Nephron (organoid): Measurements from ENCODE around the gene DNAH9.

Experiments used
- H3K27ac Mint-ChIP-seq, 3 experiments: 2 replicates each; pipeline ENCODE4 v1.8.0; 2020; ENCODE audit warnings: mixed read lengths in 3 of 3, mild to moderate bottlenecking in 2 of 3, moderate library complexity in 1 of 3
- H3K27me3 Mint-ChIP-seq: 2 replicates; pipeline ENCODE4 v1.8.0; 2021; ENCODE audit warnings: low read depth, mild to moderate bottlenecking, moderate library complexity, mixed read lengths
- H3K36me3 Mint-ChIP-seq: 2 replicates; pipeline ENCODE4 v1.8.0; 2020; ENCODE audit warnings: low read depth, mixed read lengths
- H3K4me1 Mint-ChIP-seq: 2 replicates; pipeline ENCODE4 v1.8.0; 2020; ENCODE audit warnings: mixed read lengths
- H3K4me3 Mint-ChIP-seq, 3 experiments: 2 replicates each; pipeline ENCODE4 v1.8.0; 2020; ENCODE audit warnings: mild to moderate bottlenecking in 3 of 3, mixed read lengths in 3 of 3, moderate library complexity in 2 of 3
- H3K9me3 Mint-ChIP-seq: 2 replicates; pipeline ENCODE4 v1.8.0; 2020; ENCODE audit warnings: mixed read lengths
- TF ChIP-seq, protein P1 (sequence below), 3 experiments: fragments of 200-600 bp; sonication (generic); IDR thresholded peaks; one replicate each; pipeline ENCODE4 v1.5.0; 2021; ENCODE audit warnings: antibody characterized with exemption in 3 of 3; ENCODE audit not compliant: unreplicated experiment in 3 of 3

DNAH9 gene

DNA sequence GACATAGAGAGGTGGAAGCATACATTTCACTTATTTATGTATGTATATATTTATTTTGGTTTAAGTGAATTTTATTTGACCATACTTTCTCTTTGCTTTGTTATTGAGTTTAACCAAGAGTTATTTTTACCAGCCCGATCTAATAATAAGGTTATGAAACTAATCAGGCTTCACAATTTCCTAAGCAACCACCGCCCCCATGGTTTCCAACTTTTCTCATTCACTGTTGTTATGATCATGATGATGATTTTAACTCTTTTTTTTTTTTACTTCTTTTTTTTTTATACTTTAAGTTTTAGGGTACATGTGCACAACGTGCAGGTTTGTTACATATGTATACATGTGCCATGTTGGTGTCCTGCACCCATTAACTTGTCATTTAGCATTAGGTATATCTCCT lies 30.6 kb downstream of the DNAH9 start:
- H3K27me3 Mint-ChIP-seq = peaks cover 12% of the 10 kb centered on the region

DNA sequence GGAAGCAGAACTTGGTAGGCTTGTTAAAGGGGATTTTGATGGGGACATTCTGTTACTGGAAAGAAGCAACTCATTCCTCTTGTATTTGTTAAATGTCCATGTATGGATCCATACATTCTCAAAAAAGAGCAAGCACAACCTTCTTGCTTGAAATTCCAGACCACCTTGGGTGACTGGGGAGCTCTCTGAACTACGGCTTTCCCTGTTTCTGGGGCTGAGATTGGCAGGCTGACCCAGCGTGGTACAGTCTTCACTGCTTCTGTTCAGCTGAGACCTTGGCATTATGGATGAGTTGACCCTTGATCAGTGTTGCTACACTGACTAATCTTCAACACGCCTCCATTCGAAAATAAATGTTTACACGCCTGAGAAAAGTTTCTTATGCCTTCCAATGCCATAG lies 38.5 kb downstream of the DNAH9 start:
- Mint-ChIP-seq H3K36me3 (no peaks in the 10 kb centered on the region), H3K4me3 (no peak overlapping the region), H3K27me3 (peaks cover 30% of the 10 kb centered on the region), H3K27ac (no peak overlapping the region), H3K4me1 (no peaks in the 10 kb centered on the region), H3K9me3 (peaks cover 3% of the 10 kb centered on the region)
- TF ChIP-seq, protein P1, sequence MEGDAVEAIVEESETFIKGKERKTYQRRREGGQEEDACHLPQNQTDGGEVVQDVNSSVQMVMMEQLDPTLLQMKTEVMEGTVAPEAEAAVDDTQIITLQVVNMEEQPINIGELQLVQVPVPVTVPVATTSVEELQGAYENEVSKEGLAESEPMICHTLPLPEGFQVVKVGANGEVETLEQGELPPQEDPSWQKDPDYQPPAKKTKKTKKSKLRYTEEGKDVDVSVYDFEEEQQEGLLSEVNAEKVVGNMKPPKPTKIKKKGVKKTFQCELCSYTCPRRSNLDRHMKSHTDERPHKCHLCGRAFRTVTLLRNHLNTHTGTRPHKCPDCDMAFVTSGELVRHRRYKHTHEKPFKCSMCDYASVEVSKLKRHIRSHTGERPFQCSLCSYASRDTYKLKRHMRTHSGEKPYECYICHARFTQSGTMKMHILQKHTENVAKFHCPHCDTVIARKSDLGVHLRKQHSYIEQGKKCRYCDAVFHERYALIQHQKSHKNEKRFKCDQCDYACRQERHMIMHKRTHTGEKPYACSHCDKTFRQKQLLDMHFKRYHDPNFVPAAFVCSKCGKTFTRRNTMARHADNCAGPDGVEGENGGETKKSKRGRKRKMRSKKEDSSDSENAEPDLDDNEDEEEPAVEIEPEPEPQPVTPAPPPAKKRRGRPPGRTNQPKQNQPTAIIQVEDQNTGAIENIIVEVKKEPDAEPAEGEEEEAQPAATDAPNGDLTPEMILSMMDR (IDR thresholded peaks at IDR 0.05; ENCODE audit: unreplicated experiment in 3 of 3) = no peak

More for the DNA sequence above, 30.6 kb downstream of the DNAH9 start:
- TF ChIP-seq, protein P1 (IDR thresholded peaks at IDR 0.05; ENCODE audit: unreplicated experiment in 3 of 3) = no peak
- Mint-ChIP-seq H3K9me3 (no peaks in the 10 kb centered on the region), H3K27ac (no peak overlapping the region), H3K4me1 (no peaks in the 10 kb centered on the region), H3K4me3 (no peak overlapping the region), H3K36me3 (no peaks in the 10 kb centered on the region)

DNA sequence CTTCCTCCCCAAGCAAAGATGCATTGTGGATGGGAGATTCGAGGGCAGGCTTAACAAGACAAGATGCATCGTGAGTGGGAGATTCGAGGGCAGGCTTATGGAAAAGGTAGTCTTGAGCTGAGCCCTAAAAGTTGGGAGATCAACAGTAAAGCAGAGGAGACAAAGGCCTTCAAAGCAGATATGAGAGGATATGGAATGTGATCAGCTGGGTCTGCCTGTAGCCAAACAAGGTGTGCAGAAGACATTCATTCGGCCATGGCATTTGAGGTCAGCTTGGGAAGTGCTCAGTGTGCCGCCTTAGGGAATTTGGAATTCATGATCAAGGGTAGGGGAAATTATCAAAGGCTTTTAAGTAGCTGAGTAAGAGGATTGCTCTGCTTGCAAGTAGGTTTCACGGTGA lies 39.5 kb downstream of the DNAH9 start:
- H3K36me3 Mint-ChIP-seq = no peaks in the 10 kb centered on the region
- H3K4me1 Mint-ChIP-seq = no peaks in the 10 kb centered on the region
- TF ChIP-seq, protein P1 (IDR thresholded peaks at IDR 0.05; ENCODE audit: unreplicated experiment in 3 of 3) = no peak
- H3K9me3 Mint-ChIP-seq = peaks cover 3% of the 10 kb centered on the region
- H3K4me3 Mint-ChIP-seq = no peak overlapping the region
- H3K27me3 Mint-ChIP-seq = peaks cover 33% of the 10 kb centered on the region
- no peak overlapping the region for H3K27ac Mint-ChIP-seq

DNA sequence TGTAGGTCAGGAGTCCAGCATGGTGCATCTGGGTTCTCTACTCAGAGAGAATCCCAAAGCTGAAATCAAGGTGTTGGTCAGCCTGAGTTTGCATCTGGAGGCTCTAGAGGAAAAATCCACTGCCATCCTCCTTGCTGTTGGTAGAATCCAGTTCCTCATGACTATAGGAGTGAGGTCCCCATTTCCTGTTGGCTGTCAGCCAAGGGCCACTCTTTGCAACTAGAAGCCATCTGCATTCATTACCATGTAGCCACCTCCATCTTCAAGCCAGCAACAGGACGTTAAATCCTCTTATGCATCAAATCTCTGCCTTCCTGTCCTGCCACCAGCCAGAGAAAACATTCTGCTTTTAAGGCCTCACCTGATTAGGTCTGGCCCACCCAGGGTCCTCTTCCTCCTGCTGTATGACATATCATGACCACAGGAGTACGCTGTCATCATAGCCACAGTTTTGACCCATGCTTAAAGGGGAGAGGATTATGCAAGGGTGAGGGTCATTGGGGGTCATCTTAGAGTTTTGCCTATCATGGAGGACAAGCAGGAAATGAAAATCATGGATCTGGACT lies 40.5 kb downstream of the DNAH9 start:
- no peak overlapping the region for H3K27ac Mint-ChIP-seq
- TF ChIP-seq, protein P1 (IDR thresholded peaks at IDR 0.05; ENCODE audit: unreplicated experiment in 3 of 3) = no peak
- peaks cover 3% of the 10 kb centered on the region for H3K9me3 Mint-ChIP-seq

DNA sequence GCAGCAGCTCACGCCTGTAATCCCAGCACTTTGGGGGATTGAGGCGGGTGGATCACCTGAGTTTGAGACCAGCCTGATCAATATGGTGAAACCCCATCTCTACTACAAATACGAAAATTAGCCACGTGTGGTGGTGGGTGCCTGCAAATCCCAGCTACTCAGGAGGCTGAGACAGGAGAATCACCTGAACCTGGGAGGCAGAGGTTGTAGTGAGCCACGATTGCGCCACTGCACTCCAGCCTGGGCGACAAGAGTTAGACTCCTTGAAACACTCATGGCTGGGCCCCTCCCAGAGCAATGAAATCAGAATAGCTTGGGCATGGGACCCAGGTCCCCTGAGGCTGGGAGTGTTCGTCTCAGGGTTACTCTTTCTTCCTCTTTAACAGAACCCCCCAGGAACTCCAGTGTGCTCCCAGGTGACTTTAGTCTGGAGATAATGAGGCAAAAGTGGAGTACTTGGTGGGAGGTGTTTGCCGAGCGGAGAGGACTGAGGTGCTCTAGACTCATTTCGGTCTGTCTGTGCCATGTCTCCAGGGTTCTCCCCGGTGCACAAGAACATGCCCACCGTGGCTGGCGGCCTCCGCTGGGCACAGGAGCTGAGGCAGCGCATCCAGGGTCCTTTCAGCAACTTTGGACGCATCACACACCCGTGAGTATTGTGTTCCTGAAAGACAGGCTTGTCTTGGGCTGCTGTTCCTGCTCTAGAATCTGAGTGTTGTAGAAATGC lies 41.6 kb downstream of the DNAH9 start:
- H3K27me3 Mint-ChIP-seq = peaks cover 26% of the 10 kb centered on the region
- H3K4me1 Mint-ChIP-seq = no peaks in the 10 kb centered on the region
- H3K4me3 Mint-ChIP-seq = no peak overlapping the region
- H3K36me3 Mint-ChIP-seq = no peaks in the 10 kb centered on the region
- TF ChIP-seq, protein P1 (IDR thresholded peaks at IDR 0.05; ENCODE audit: unreplicated experiment in 3 of 3) = no peak
- no peak overlapping the region for H3K27ac Mint-ChIP-seq
- no peaks in the 10 kb centered on the region for H3K9me3 Mint-ChIP-seq

More for the DNA sequence above, 40.5 kb downstream of the DNAH9 start:
- Mint-ChIP-seq H3K4me3 (no peak overlapping the region), H3K36me3 (no peaks in the 10 kb centered on the region), H3K4me1 (no peaks in the 10 kb centered on the region), H3K27me3 (peaks cover 30% of the 10 kb centered on the region)

DNA sequence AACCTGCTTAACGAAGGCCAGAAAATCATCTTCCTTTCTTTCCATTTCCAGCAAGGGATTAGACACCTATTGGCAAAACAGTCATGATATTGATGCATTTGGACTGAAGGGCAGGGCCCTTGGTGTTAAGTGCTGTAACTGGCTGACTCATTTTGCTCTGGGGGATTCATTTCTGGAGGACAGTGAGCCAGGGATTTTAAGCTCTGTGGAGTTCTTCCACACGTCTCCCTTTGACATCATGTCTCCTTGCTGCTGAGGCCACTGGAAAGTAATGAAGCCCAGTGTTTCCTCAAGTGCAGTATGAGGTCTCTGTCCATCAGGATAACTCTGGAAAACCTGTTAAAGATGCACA lies 42.2 kb downstream of the DNAH9 start:
- Mint-ChIP-seq H3K27me3 (peaks cover 28% of the 10 kb centered on the region), H3K36me3 (no peaks in the 10 kb centered on the region), H3K9me3 (no peaks in the 10 kb centered on the region), H3K4me3 (no peak overlapping the region), H3K4me1 (no peaks in the 10 kb centered on the region), H3K27ac (no peak overlapping the region)
- TF ChIP-seq, protein P1 (IDR thresholded peaks at IDR 0.05; ENCODE audit: unreplicated experiment in 3 of 3) = no peak
